LNCaP clone FGC (cell line): ENCODE results near the gene RPLP2.

Experiments
- DNase-seq: peaks from one replicate; pipeline ENCODE4 v3.0.0-alpha.2; 2011; ENCODE audit warnings: low read depth
- H3K4me3 ChIP-seq: 2 replicates; pipeline ENCODE4 v1.5.1; 2011; ENCODE audit warnings: mild to moderate bottlenecking, low read depth, low read length, control low read depth
- CTCF ChIP-seq: IDR thresholded peaks from 2 replicates; pipeline ENCODE4 v1.5.1; 2012; ENCODE audit warnings: mild to moderate bottlenecking; ENCODE audit not compliant: control insufficient read depth, insufficient read depth; ENCODE audit errors: extremely low read depth

The RPLP2 gene

GRCh38 chr11:823441-824291 lies 13.9 kb downstream of the RPLP2 start:
- no peak for DNase-seq
- H3K4me3 ChIP-seq, result peak overlapping the region; percentile 37
- TF ChIP-seq CTCF, result no peak

GRCh38 chr11:824292-824880 lies 14.6 kb downstream of the RPLP2 start:
- peak; percentile 49 for TF ChIP-seq CTCF

GRCh38 chr11:824942-825341 lies 15.2 kb downstream of the RPLP2 start:
- no peak for TF ChIP-seq CTCF
- DNase-seq, result no peak

More at GRCh38 chr11:824292-824880, 14.6 kb downstream of the RPLP2 start:
- no peak for DNase-seq
- H3K4me3 ChIP-seq, result peak overlapping the region; percentile 37

GRCh38 chr11:825366-826226 lies 15.8 kb downstream of the RPLP2 start:
- TF ChIP-seq CTCF, result no peak

More at GRCh38 chr11:824942-825341, 15.2 kb downstream of the RPLP2 start:
- peak overlapping the region; percentile 37 for H3K4me3 ChIP-seq

GRCh38 chr11:826227-826621 lies 16.5 kb downstream of the RPLP2 start:
- DNase-seq, result no peak
- no peak for TF ChIP-seq CTCF
- peak overlapping the region; percentile 61 for H3K4me3 ChIP-seq

More at GRCh38 chr11:825366-826226, 15.8 kb downstream of the RPLP2 start:
- no peak for DNase-seq
- peak overlapping the region; percentile 61 for H3K4me3 ChIP-seq

- peak overlapping the region; percentile 61 for H3K4me3 ChIP-seq
- no peak for TF ChIP-seq CTCF
- DNase-seq, result no peak
Observed at GRCh38 chr11:826836-827145, 17.0 kb downstream of the RPLP2 start.
